A673 (cell line): Measurements from ENCODE around the gene SLC7A9.

Experiments
- EZH2 ChIP-seq: fragments of 200-600 bp; sonication (generic); IDR thresholded peaks from 2 replicates; pipeline ENCODE4 v1.6.1; 2017; ENCODE audit warnings: borderline replicate concordance, low read depth, mild to moderate bottlenecking, mixed read lengths, antibody characterized with exemption, low read length; ENCODE audit not compliant: poor library complexity, severe bottlenecking
- TF ChIP-seq, protein P1 (sequence below): fragments of 300-800, 200-600 bp; sonication (generic); conservative IDR thresholded peaks from 2 replicates; pipeline ENCODE4 v1.5.1; 2017; ENCODE audit warnings: low read depth, mild to moderate bottlenecking, antibody characterized with exemption, low read length, moderate library complexity, mixed read lengths

DNA sequence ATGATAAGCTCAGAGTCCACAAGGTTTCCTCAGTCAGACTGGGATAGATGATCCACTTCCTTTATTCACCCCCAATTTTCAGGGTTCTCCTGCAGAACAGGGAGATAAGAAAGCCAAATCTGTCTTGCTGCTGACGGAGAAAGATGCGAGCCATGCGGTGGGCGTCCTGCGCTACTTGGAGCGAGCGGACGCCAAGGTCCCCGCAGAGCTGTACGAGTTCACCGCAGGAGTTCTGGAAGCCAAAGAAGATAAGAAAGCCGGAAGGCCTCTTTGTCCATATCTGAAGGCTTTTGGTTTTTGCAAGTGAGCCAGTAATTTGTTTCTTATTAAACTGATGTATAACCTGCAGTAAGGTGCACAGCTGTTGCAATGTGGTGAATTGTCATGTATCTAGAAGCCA lies 66.7 kb downstream of the SLC7A9 start:
- TF ChIP-seq, protein P1, sequence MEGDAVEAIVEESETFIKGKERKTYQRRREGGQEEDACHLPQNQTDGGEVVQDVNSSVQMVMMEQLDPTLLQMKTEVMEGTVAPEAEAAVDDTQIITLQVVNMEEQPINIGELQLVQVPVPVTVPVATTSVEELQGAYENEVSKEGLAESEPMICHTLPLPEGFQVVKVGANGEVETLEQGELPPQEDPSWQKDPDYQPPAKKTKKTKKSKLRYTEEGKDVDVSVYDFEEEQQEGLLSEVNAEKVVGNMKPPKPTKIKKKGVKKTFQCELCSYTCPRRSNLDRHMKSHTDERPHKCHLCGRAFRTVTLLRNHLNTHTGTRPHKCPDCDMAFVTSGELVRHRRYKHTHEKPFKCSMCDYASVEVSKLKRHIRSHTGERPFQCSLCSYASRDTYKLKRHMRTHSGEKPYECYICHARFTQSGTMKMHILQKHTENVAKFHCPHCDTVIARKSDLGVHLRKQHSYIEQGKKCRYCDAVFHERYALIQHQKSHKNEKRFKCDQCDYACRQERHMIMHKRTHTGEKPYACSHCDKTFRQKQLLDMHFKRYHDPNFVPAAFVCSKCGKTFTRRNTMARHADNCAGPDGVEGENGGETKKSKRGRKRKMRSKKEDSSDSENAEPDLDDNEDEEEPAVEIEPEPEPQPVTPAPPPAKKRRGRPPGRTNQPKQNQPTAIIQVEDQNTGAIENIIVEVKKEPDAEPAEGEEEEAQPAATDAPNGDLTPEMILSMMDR, result no peak
- no peak for TF ChIP-seq EZH2
